ENCODE measurements around the gene CTNNA3. TPM values are rescaled to one million over a fixed set of nuclear protein-coding genes. Genes with fewer than 3 reads are reported as not detected.

The CTNNA3 gene
- total RNA-seq, 4 donors from 2014 or later, result 14.3 to 49.5 (median 24.2) TPM

DNA sequence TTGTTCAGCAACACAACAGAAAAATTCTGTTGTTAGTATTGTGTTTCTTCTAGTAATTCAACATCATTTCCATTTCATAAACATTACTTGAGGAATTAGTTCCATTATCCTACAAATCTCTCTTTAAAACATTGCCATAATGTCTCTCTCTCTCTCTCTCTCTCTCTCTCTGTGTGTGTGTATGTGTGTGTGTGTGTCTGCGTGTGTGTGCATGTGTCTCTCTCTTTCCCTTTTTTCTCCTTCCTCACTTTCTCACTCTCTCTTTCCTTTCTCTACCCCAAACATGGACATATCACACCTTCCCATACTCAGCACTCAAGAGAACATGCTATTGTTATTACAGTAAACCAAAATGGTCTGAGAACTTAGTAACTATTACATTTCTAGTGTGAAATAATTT lies 753.6 kb downstream of the CTNNA3 start:
- Histone ChIP-seq H3K4me3 (no peak overlapping the region), H3K36me3 (no peaks in the 10 kb centered on the region), H3K27ac (no peak overlapping the region), H3K27me3 (no peaks in the 10 kb centered on the region), H3K4me1 (no peaks in the 10 kb centered on the region), H3K9me3 (no peaks in the 10 kb centered on the region)
- DNase-seq (no peak), ATAC-seq (no peak)
- in situ Hi-C loops (cut with MboI; ENCODE audit: low sequenced_read_pairs in 4 of 4) (no loop called here), intact Hi-C loops (cut with DNase I; ENCODE audit: low total_unique reads) (no loop called here)
- TF ChIP-seq, protein P1, sequence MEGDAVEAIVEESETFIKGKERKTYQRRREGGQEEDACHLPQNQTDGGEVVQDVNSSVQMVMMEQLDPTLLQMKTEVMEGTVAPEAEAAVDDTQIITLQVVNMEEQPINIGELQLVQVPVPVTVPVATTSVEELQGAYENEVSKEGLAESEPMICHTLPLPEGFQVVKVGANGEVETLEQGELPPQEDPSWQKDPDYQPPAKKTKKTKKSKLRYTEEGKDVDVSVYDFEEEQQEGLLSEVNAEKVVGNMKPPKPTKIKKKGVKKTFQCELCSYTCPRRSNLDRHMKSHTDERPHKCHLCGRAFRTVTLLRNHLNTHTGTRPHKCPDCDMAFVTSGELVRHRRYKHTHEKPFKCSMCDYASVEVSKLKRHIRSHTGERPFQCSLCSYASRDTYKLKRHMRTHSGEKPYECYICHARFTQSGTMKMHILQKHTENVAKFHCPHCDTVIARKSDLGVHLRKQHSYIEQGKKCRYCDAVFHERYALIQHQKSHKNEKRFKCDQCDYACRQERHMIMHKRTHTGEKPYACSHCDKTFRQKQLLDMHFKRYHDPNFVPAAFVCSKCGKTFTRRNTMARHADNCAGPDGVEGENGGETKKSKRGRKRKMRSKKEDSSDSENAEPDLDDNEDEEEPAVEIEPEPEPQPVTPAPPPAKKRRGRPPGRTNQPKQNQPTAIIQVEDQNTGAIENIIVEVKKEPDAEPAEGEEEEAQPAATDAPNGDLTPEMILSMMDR (IDR thresholded peaks at IDR 0.05 in 4 of 5, conservative IDR thresholded peaks at IDR 0.05 in 1 of 5), result no peak

DNA sequence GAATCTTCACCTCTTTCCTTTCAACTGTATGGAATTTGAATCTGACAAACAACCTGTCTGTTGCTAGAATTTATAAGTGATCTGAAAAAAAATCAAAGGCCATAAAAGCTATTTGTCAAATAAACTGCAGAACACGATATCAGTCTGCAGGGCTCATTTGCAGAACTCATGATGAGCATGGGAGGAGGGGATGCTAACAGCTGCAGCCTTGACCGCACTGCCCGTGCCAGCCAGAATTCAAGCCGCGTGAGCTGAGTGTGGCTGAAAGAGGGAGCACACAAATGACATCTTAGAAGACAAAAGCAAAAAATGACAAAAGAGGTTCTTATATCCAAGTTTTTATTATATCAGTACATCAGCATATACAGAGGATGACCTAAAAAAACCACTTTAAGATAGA lies 754.5 kb downstream of the CTNNA3 start:
- no peak overlapping the region for H3K4me3 ChIP-seq
- in situ Hi-C loops (cut with MboI; ENCODE audit: low sequenced_read_pairs in 4 of 4) (no loop called here), intact Hi-C loops (cut with DNase I; ENCODE audit: low total_unique reads) (no loop called here)
- no peak for ATAC-seq
- no peak overlapping the region for H3K27ac ChIP-seq
- H3K36me3 ChIP-seq, result no peaks in the 10 kb centered on the region
- TF ChIP-seq POLR2A (IDR thresholded peaks at IDR 0.05), result no peak
- TF ChIP-seq, protein P1 (IDR thresholded peaks at IDR 0.05 in 4 of 5, conservative IDR thresholded peaks at IDR 0.05 in 1 of 5), result no peak
- H3K27me3 ChIP-seq, result no peaks in the 10 kb centered on the region
- no peaks in the 10 kb centered on the region for H3K4me1 ChIP-seq
- no peaks in the 10 kb centered on the region for H3K9me3 ChIP-seq
- DNase-seq, result peak in 1 of 2 donors; percentile 5

DNA sequence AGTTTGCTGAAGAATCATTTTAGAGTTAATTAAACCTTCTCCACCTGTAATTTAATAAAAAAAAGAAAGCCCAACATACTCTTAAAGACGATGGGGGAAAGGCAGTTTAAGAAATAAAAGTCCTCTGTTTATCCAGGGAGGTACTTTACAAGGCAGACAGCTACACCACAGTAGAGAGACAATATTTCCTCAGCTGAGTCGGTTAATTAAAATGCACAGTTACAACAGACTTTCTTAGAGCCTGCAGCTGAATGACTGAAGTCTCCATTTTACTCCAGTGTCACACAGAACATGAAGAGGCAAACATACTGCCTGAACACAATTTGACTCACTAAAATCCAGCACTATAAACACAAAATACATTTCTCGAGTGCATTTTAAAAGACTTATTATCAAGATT lies 755.0 kb downstream of the CTNNA3 start:
- no peak overlapping the region for H3K4me3 ChIP-seq
- H3K27ac ChIP-seq, result no peak overlapping the region
- intact Hi-C loops (cut with DNase I; ENCODE audit: low total_unique reads) (no loop called here), in situ Hi-C loops (cut with MboI; ENCODE audit: low sequenced_read_pairs in 4 of 4) (no loop called here)
- H3K36me3 ChIP-seq, result no peaks in the 10 kb centered on the region
- no peaks in the 10 kb centered on the region for H3K4me1 ChIP-seq
- no peaks in the 10 kb centered on the region for H3K27me3 ChIP-seq
- H3K9me3 ChIP-seq, result no peaks in the 10 kb centered on the region
- no peak for TF ChIP-seq POLR2A (IDR thresholded peaks at IDR 0.05)
- TF ChIP-seq, protein P1 (IDR thresholded peaks at IDR 0.05 in 4 of 5, conservative IDR thresholded peaks at IDR 0.05 in 1 of 5), result no peak
- DNase-seq (no peak), ATAC-seq (no peak)

DNA sequence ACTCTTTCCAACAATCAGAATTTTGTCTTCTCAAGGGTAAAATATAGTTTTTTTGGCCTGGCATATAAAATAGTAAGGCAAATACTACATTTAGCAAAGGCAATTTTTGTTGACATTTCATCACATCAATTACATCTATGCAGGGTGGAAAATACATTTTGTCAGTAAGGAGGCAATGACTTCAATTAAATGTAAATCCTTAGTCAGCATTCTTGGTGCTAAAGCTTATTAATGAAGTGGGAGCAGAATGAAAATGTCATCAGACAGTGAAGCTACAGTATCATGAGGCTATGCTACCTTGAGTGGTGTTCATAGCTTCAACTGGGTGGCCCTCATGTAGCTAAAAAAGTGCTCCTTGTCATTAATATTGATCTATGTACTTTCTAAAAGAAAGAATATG lies 761.3 kb downstream of the CTNNA3 start:
- no peaks in the 10 kb centered on the region for H3K4me1 ChIP-seq
- intact Hi-C loops (cut with DNase I; ENCODE audit: low total_unique reads) (no loop called here), in situ Hi-C loops (cut with MboI; ENCODE audit: low sequenced_read_pairs in 4 of 4) (no loop called here)
- no peaks in the 10 kb centered on the region for H3K36me3 ChIP-seq
- TF ChIP-seq, protein P1 (IDR thresholded peaks at IDR 0.05 in 4 of 5, conservative IDR thresholded peaks at IDR 0.05 in 1 of 5), result no peak
- TF ChIP-seq POLR2A (IDR thresholded peaks at IDR 0.05), result no peak
- ATAC-seq (no peak), DNase-seq (no peak)
- H3K27ac ChIP-seq, result no peak overlapping the region
- H3K27me3 ChIP-seq, result peaks cover 0 to 5% (median 5%) of the 10 kb centered on the region in 3 donors
- no peak overlapping the region for H3K4me3 ChIP-seq
- H3K9me3 ChIP-seq, result no peaks in the 10 kb centered on the region

DNA sequence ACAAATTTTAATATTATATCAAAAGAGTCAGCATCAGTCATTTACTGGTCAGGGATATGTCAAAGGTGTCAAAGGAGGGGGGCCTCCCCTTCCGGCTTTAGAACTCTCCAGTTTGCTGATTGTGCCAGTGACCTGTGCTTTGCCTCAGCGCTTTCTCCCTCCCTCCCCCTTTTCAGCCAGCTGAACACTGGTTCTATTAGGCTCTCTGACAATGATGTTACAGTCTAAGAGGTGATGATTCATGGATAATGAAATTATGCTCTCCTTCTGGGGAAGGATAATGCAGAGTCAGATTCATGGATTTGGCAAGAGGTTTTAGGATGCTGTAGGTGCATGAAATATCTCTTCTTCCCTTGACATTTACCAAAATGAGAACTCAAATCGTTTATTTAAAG lies 764.0 kb downstream of the CTNNA3 start:
- no peak overlapping the region for H3K4me3 ChIP-seq
- in situ Hi-C loops (cut with MboI; ENCODE audit: low sequenced_read_pairs in 4 of 4) (no loop called here), intact Hi-C loops (cut with DNase I; ENCODE audit: low total_unique reads) (no loop called here)
- peaks cover 5 to 6% (median 6%) of the 10 kb centered on the region in 3 donors for H3K27me3 ChIP-seq
- H3K4me1 ChIP-seq, result peaks cover 0 to 7% of the 10 kb centered on the region in 2 donors
- no peak overlapping the region for H3K27ac ChIP-seq
- no peak for TF ChIP-seq POLR2A (IDR thresholded peaks at IDR 0.05)
- TF ChIP-seq, protein P1 (IDR thresholded peaks at IDR 0.05 in 4 of 5, conservative IDR thresholded peaks at IDR 0.05 in 1 of 5), result no peak
- DNase-seq (no peak), ATAC-seq (no peak)
- H3K36me3 ChIP-seq, result no peaks in the 10 kb centered on the region
- H3K9me3 ChIP-seq, result no peaks in the 10 kb centered on the region
